AG09319 (cell line): ENCODE measurements around the gene SRRM3.
"Not testable (repeated sequence)": the region's sequence is repeated elsewhere in the genome, so short reads cannot be mapped to it uniquely, and the experiment has no call there.

ENCODE experiments used
- DNase-seq: peaks from one replicate; pipeline ENCODE4 v3.0.0-alpha.2; 2010; ENCODE audit warnings: low read depth; ENCODE audit errors: extremely low read depth
- TF ChIP-seq, protein P1 (sequence below): IDR thresholded peaks from 2 replicates; pipeline ENCODE4 v1.5.1; 2011; ENCODE audit warnings: low read depth, mild to moderate bottlenecking, inconsistent platforms, low read length, moderate library complexity

The SRRM3 gene

GRCh38 chr7:76314042-76314721 lies 112.5 kb downstream of the SRRM3 start:
- peak; percentile 79 for DNase-seq
- TF ChIP-seq, protein P1, sequence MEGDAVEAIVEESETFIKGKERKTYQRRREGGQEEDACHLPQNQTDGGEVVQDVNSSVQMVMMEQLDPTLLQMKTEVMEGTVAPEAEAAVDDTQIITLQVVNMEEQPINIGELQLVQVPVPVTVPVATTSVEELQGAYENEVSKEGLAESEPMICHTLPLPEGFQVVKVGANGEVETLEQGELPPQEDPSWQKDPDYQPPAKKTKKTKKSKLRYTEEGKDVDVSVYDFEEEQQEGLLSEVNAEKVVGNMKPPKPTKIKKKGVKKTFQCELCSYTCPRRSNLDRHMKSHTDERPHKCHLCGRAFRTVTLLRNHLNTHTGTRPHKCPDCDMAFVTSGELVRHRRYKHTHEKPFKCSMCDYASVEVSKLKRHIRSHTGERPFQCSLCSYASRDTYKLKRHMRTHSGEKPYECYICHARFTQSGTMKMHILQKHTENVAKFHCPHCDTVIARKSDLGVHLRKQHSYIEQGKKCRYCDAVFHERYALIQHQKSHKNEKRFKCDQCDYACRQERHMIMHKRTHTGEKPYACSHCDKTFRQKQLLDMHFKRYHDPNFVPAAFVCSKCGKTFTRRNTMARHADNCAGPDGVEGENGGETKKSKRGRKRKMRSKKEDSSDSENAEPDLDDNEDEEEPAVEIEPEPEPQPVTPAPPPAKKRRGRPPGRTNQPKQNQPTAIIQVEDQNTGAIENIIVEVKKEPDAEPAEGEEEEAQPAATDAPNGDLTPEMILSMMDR: peak; percentile 100

DNA sequence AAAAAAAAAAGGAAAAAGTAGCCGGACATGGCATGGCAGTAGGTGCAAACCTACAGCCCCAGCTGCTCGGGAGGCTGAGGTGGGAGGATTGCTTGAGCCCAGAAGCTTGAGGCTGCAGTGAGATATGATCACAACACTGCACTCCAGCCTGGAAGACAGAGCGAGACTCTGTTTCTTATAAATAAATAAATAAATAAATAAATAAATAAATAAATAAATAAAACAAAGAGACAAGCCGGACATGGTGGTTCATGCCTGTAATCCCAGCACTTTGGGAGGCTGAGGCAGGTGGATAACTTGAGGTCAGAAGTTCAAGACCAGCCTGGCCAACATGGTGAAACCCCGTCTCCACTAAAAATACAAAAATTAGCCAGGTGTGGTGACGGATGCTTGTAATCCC lies 113.0 kb downstream of the SRRM3 start:
- not testable (repeated sequence) for DNase-seq

DNA sequence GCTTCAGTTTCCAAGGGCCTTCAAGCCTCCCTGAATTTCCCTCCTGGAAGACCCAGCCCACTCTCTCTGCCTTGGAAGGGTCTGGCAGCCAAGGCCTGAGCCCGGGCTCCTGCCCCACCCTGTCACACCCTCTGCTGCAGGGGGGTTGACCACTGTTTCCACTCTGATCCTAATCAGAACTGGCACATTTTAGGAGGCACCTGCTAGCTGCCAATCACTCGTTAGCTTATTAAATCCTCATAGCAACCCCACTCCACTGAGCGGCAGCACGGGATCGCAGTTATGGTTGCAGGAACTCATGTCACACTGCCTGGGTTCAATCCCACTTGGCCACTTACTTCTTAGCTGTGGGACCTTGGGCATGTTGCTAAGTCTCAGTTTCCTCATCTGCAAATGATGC lies 113.7 kb downstream of the SRRM3 start:
- no peak for DNase-seq
- TF ChIP-seq, protein P1: no peak

DNA sequence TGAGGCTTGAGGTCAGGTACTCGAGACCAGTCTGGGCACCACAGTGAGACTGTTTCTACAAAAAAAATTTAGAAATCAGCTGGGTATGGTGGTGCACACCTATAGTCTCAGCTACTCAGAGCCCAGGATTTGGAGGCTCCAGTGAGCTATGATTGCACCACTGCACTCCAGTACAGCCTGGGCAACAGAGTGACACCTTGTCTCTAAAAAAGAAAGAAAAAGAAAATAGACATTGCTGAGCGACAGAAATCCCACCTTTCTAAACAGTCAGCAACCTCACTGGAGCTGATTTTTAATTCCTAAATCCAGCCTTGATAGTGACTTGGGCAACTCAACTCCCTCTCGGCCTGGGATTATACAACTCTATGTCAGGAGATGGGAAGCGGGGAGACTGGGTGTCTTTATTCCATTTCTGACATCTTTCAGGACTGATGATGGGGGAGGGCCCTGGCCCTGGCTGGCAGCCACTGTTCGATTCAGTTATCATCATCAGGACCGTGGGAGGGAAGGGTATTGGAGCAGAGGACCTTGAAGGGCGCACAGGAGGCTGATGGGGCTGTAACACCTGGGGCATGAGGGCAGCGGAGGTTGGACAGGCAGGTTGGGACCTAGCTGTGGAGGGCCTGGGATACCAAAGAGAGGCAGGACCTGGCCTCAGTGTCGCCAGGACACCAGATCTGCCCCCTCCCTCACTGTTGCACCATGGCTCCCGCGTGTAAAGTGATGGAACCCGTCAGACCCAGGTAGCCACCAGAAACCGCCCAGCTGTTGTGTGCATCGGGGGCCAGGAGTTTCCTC lies 115.5 kb downstream of the SRRM3 start:
- TF ChIP-seq, protein P1: no peak
- no peak for DNase-seq

GRCh38 chr7:76317782-76318487 lies 116.2 kb downstream of the SRRM3 start:
- peak; percentile 91 for DNase-seq
- TF ChIP-seq, protein P1: no peak

GRCh38 chr7:76318488-76319353 lies 117.0 kb downstream of the SRRM3 start:
- TF ChIP-seq, protein P1: peak; percentile 24
- DNase-seq: peak; percentile 86

DNA sequence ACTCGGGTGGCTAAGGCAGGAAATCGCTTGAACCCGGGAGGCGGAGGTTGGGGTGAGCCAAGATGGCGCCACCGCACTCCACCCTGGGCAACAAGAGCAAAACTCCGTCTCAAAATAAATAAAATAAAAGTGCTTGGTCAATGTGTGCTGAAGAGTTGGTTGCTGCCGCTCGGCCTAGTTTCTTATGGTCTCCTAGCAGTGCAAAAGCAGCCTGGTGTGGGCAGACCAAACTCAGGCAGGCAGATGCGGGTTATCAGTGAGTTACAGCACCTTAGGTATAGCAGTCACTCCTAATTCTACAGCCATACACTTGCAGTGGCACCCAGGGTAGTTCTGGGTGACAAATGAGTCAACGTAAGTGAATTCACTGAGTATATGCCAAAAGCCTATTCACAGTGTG lies 123.4 kb downstream of the SRRM3 start:
- no peak for DNase-seq
- TF ChIP-seq, protein P1: no peak
